Astrocyte (in vitro differentiated cells and primary cell): ENCODE measurements around the gene PCSK5.

Experiments used
- EZH2 ChIP-seq: IDR thresholded peaks from 2 replicates; pipeline ENCODE4 v1.6.1; 2012; ENCODE audit warnings: mild to moderate bottlenecking, low read length, inconsistent platforms; ENCODE audit not compliant: insufficient read depth
- TF ChIP-seq, protein P1 (sequence below): IDR thresholded peaks from 2 replicates; pipeline ENCODE4 v1.5.1; 2011; ENCODE audit warnings: low read depth, mild to moderate bottlenecking, inconsistent platforms, low read length, moderate library complexity; ENCODE audit not compliant: insufficient read depth

DNA sequence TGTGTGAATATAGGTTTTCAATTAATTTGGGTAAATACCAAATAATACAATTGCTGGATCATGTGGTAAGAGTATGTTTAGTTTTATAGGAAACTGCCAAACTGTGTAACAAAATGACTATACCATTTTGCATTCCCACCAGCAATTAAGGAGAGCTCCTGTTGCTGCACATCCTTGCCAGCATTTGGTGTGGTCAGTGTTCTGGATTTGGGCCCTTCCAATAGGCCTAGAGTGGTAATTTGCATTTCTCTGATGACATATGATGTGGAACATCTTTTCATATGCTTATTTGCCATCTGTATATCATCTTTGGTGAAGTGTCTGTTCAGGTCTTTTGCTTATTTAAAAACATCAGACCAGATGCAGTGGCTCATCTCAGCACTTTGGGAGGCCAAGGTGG lies 515.4 kb downstream of the PCSK5 start:
- TF ChIP-seq, protein P1, sequence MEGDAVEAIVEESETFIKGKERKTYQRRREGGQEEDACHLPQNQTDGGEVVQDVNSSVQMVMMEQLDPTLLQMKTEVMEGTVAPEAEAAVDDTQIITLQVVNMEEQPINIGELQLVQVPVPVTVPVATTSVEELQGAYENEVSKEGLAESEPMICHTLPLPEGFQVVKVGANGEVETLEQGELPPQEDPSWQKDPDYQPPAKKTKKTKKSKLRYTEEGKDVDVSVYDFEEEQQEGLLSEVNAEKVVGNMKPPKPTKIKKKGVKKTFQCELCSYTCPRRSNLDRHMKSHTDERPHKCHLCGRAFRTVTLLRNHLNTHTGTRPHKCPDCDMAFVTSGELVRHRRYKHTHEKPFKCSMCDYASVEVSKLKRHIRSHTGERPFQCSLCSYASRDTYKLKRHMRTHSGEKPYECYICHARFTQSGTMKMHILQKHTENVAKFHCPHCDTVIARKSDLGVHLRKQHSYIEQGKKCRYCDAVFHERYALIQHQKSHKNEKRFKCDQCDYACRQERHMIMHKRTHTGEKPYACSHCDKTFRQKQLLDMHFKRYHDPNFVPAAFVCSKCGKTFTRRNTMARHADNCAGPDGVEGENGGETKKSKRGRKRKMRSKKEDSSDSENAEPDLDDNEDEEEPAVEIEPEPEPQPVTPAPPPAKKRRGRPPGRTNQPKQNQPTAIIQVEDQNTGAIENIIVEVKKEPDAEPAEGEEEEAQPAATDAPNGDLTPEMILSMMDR: no peak
- TF ChIP-seq EZH2: no peak
